GM18517 (cell line): Measurements from ENCODE around the gene TADA2A.
A peak's percentile ranks its signal among the peaks of the same experiment; 100 is the strongest.

Experiments
- ATAC-seq: cut with Tn5 transposase; IDR thresholded peaks from one replicate; pipeline ENCODE4 v1.9.1; 2021; ENCODE audit warnings: mild to moderate bottlenecking, moderate library complexity; ENCODE audit not compliant: unreplicated experiment

TADA2A gene

DNA sequence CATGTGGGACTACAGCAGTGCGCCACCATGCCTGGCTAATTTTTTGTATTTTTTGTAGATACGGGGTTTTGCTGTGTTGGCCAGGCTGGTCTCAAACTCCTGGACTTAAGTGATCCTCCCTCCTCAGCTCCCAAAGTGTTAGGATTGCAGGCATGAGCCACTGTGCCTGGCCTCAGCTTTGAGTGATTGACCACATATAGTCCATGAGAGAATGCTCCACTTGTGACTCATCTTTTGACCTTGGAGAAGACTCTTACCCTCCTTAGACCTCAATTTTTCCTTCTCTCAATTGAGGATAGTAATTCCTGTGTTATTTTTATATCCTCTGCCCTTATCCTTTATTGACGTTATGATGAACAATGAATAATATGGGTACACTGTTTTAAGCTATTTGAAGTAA, 52.1 kb downstream of the TADA2A start:
- ATAC-seq = no peak

DNA sequence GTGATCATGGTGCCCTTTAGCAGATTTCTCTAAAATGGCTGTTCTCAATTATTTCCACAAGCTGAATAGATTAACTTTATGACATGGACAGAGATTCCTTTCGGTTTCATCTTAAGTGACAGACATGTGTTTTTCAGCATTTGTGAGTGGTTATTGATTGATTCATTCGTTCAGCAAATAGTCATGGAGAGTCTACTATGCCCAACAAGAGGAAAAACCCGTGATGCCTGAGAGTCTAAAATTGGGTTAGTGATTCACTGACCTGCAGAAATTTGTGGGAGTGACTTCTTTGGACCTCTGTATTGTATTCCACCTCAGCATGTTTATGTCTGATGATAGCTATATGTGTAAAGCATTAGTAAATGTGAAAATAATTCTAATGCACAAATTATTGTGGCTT, 55.0 kb downstream of the TADA2A start:
- no peak for ATAC-seq

DNA sequence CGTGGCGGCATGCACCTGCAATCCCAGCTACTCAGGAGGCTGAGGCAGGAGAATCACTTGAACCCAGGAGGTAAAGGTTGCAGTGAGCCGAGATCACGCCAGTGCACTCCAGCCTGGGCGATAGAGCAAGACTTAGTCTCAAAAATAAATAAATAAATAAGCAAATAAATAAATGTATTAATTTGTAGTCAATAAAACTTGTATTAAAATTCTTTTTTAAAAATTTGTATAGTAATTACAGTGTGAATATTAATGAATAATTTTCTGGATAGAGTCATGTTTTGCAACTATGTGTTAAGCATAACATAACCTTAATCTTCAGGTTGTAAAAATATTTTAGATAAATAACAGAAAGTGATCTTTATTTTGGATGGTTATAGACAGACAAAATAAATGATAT, 55.8 kb downstream of the TADA2A start:
- no peak for ATAC-seq

DNA sequence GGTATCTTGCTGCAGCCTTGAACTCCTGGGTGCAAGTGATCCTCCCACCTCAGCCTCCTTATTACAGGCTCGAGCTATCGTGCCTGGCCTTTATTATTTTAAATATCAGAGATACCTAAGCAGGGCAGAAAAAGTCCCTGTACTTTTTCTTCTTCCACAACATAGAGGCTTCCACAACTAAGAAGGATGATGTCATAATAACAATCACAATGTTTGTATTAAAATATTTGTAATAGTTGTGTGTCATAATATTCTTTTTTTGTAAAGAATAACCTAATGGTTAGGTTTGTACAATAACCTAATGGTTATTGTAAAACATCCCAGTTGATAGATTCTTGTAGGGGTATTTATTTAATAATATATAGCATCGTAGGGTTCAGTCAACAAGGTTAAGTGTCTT, 56.4 kb downstream of the TADA2A start:
- no peak for ATAC-seq

DNA sequence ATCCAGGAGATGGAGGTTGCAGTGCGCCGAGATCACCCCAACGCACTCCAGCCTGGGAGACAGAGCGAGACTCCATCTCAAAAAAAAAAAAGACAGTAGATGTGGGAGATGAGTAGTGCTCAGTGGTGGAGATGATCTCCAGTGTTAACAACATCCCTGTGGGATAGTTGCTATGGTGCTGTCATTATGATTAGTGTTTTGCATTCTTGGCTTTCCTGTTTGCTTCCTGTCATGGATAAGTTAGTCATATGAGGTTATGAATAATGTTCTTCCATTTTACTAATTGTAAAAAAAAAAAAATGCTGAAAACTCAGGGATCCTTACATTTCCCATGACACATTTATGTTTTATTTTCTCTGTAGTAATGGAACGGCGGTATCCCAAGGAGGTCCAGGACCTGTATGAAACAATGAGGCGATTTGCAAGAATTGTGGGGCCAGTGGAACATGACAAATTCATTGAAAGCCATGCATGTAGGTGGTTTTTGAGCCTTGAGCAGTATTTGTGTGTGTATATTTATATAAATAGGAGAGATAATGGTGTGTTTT, 58.5 kb downstream of the TADA2A start:
- ATAC-seq = no peak

DNA sequence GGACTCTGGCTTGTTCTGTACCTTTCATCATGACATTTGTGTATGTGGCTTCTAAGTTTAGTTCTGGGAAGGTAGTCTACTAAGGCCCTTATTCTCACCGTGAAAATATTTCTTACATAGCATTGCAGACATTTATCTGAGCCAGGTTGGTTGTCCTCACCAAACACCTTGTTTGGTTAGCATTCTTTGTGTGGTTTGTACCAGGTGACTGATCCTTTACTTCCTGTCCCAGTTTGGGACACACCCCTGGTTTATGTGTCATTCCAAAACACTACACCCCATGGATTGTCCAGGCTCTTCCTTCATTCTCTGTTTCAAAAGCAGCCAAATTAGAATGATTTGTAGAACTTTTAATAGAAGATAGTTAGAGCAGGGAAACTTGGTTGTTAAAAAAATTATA, 59.8 kb downstream of the TADA2A start:
- no peak for ATAC-seq

DNA sequence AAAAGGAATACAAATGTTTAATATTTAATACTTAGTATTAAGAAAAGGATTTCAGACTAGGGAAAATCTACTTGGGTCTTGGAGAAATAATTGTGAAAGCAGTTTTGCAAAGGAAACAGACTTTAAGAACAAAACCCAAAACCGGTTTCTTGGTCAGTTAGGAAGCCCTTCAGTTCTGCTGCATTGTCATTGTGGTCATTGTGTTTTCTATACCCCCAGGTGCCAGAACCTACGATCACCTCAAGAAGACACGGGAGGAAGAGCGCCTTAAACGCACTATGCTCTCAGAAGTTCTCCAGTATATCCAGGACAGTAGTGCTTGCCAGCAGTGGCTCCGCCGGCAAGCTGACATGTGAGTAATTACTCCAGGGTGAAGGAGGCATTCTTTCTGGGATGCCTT, 63.5 kb downstream of the TADA2A start:
- no peak for ATAC-seq

DNA sequence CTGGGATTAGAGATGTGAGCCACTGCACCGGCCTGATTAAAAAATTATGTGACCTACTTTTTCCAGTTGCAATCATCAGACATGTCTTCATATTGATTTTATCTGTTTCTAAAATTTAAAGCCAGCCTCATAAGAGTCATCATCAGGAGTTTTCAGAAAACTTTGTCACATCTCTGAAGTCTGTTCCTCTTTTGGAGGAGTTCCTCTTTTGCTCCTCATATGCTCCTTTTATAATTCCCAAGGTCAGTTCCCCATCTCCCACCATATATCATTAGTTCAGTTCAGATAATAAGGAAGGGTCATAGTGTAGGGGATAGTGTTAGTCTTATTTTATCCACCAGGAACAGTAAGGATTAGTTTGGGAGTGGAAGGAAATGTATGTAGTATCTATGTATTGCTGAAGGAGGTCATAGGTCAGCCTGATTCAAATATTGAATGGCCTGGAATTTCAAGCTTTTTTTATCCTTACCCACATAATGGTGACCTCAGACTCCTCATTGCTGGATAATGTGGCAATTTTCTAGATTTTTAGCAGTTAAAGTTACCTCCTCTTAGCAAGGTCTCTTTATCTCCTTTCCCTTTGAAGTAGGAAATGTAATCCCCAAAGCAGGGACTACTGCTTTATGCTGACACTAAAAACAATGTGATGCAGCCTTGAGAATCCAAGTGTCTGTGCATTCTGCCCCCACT, 69.2 kb downstream of the TADA2A start:
- no peak for ATAC-seq

DNA sequence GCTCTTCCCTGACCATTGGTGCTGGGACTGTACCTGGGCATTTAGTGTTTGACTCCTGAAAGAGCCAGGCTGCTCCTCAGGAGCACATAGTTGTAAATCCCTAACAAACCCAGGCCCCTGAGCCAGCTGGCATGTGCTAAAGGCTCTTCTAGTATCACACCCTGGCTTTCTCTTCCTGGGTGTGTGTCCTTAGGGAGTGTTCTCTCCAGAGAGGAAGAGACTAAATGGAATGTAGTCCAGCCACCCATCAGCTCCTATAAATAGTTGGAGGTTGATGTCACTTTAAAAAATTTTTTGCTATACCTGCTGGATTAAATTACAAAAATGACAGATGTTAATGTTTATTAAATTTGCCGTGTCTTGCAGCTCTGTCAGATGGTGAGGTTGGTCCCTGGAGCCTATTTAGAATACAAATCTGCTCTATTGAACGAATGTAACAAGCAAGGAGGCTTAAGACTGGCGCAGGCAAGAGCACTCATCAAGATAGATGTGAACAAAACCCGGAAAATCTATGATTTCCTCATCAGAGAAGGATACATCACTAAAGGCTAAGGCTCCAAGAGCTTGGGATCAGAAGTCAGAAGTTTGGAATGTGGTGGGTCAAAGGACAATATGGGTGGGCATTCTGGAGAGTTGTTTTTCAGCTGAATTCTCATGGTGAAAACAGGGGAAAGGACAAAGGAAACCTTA, 69.9 kb downstream of the TADA2A start:
- ATAC-seq = no peak

DNA sequence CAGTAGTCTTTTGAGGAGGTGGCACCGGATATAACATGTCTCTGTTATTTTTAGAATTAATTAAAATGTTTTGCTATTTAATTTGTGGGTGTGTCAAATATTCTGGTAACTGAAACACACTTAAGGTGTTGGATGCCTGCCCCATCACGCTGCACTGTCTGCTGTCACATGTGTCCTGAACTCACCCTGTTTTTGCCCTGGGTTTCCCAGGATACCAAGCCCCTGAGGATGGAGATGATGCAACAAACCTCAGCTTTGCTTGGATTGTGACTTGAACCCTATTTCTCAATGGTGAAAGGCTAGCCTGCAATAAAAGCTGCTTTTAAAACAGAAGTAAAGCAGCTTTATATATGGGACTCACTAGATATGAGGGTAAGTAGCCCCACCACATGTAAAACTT, 71.5 kb downstream of the TADA2A start:
- no peak for ATAC-seq

DNA sequence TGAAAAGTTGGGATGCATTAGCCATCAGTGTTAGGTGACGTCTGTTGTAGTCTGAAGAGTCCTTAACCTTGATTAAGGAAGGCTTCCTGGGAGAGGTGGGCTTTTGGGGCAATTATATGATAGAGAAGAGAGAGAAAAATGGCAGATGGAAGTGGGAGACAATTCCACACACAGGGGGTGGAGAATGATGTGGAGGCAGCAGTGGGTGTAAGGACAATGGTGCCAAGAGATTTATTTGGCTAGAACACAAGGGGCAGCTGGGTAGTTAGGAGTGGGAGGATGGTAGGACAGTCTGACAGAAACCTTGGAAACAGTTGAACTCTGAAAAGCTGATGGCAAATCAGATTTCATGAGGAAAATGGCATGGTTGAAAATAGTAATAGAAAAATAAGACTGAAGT, 72.3 kb downstream of the TADA2A start:
- no peak for ATAC-seq

DNA sequence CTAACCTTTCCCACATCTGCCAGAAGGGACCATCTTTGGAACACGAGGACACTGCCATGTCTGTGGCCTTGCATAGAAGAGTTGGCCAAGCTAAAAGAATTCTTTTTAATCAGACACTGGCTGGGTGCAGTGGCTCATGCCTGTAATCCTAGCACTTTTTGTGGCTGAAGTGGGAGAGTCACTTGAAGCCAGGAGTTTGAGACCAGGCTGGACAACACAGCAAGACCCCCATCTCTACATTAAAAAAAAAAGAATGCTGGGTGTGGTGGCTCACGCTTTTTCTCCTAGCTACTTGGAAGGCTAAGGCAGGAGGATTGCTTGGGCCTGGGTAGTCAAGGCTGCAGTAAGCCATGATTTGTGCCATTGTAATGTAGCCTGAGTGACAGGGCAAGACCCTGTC, 73.7 kb downstream of the TADA2A start:
- no peak for ATAC-seq

DNA sequence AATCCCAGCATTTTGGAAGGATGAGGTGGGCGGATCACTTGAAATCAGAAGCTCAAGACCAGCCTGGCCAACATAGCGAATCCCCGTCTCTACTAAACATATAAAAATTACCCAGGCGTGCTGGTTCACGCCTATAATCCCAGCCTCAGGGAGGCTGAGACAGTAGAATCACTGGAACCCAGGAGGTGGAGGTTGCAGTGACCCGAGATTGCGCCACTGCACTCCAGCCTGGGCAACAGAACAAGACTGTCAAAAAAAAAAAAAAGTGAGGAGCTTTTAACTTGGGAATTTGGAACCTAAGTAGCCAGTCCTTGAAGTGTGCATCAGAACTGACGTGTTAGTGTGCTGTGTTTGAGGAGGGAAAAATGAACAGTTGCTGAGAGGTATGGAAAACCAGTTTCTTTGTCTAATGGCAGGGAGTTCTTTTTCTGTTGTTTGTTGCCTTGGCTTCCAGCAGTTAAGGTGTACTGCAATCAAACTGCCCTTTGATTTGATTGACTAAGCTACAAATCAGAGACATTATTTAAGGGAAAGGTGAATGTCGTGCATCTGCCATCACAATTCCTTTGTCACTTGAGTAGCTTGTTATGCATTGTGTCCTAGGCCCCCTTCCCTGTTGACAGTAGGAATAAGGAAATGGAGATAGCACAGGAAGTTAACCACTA, 74.4 kb downstream of the TADA2A start:
- ATAC-seq = no peak

DNA sequence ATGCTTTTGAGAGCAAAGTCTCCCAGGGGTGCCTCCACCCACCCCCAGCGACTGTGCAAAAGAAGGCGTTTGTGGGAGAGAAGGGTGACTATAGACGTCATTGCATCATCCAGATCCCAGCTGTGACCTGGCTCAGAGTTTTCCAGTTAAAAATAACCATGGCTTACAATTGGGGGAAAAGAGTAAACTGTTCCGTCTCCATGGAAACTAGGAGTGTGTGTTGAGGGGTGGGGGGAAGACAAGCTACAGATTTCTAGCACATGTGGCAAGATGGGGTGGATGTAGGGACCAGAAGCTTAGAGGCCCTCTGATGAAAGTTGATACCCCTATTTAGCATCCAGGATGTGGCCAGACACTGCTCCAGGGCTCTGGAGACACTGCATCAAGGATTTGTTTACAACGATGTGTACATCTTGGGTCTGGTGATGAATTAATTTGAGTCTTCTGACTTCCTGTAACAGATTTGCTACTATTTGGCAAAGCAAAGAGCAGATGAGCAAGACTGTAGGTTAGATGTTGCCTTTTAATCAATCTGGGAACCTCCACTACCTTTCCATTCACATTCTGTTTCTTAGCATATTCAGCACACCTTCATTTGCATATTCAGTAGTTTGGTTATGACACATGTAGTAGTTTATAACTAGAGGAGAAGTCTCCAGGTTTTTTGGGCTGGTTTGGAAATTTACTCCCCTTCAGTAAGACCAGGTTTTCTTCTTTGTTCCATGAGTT, 76.8 kb downstream of the TADA2A start:
- ATAC-seq = no peak

DNA sequence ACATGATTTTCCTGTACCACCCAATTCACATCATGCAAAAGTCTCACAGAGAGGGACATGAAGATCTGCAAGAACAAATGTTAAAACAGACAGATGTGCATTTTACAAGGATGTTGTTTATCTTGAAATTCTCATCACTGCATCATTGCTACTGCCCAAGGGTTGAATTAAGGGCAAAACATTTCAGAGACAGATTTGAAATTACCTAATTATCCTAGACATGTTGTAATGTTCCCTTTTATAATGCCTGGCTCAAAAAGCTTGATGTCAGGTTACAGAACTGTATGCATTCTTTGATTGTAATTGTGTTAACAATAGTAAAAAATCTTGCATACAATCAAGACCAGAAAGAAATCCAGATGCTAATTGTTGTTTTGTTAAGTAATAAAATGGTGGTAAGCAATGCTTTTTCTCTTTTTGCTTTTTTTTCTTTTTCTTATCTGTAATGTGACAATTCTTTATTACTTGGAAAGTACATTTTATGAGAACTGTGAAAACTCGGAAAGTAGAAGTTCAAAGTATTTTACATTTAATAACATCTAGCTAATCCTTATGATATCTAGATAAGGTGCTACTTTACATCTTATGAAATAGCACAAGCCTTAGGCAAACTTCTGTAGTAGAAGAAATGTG, 79.4 kb downstream of the TADA2A start:
- no peak for ATAC-seq

DNA sequence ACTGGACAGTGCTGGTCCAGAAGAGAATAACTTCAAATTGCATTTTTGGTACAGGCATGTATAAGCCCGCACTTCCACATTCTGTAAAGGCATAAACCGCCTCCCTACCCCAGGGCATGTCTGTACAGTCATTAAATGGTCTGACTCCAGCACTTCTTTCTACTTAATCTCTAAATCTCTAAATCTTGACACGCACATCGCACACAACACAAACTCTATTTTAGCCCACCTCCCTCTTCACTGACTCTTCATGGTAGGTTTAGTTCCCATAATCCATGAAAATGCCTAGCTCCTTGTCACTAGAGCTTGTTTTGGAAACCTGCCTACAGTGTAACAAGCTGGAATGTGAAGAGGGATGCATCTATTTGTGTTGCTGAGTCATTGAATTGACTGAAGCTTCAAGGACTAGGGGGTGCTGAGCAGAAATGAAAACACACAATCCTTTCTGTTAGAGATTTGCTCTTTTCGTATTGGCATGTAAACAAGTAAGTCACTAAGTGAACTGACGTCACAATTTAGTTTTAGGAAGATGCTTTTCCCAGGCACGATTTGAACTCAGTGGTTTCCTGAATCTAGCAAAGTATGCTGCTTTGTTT, 81.4 kb downstream of the TADA2A start:
- ATAC-seq = no peak

DNA sequence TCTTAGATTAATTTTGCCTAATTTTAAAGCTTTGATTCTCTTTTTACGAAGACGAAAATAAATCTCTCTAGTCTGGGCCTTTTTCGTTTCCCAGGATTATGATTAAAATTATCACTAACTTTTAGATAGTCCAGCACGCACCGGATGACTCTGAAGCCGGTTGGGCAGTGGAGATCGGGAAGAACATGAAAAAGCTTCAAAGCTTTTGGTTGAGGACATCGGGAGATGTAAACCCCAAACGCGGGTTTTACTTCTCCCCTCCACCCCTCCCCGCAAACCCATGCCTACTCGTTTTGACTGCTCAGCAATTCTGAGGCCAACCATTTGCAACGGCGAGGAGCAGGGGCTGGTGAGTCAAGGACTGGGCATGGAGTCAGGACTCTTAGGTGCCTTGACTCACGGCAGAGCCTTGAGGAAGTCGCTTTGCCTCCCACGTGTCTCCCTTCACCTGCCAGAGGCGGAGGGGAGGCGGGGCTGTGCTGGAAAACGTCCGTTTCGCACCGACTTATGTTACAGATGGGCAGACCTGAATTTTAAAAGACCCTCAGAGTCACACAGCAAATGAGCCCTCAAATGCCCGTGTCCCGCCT, 82.0 kb downstream of the TADA2A start:
- ATAC-seq = no peak

DNA sequence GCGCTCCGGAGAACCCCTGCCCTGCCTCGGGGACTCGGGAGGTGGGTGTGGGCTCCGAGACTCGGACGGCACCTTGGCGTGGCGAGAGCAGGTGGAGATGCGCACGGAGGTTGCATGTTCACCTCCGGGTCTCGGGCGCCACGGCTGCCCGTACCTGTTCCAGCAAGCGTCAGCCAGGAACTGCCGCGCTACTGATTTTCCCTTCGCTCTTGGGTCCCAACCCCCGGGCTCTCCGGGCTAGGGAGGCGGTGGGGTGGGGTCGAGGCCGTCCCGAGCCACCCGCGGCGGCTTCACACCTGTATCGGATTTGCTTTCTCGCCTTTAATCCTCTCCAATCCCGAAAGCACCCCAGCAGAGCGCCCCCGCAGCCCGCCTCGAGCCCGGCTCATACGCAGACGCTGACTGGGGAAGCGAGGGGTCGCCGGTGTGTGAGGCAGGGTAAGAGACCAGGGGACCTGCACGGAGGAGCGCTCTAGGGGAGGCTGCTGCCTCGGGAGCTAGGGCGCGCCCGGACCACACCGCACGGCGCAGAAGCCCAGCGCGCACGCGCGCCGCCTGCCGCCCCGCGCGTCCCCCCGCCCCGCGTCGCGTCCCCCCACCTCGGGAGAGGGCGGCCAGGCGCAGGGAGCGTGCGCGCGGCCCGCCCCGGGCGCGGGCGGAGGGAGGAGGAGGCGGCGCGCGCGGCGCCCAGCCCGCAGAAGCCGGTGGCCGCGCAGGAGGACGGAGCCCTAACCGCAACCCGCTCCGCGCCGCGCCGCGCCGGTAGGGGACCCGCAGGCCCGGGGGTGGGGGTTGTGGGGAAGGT, 82.7 kb downstream of the TADA2A start, which contains the start of gene DUSP14:
Gene DUSP14, plus strand, starts transcription at position 695 of the 805 bp plus-strand sequence. CDS start 22,382 bp downstream, outside the sequence.
- ATAC-seq = peak; percentile 57

DNA sequence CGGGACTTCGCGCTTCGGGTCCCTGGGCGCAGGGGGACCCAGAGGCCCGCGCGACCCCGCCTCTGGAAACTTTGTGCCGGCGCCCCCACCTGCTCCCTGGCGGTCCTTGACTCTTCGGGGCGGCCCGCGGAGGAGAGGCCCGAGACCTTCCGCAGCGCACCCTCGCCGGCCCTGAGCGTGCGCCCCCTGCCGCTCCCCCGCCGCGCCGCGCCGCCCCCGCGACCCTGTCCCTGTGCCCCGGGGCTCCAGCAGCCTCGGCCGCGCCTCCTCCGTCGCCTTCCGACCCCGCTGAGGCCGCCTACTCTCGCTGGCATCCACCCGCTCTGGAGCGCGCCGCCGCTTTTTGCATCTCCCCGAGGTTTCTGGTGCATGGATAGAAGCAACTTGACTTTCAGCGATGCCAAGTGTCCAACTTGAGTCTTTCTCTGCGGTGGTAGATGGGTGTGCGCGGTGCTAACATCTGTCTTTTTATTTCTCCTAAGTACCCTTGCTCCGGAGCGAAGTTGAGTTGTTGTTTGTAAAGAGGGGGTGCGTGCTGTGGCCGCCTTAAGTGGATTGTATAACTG, 83.4 kb downstream of the TADA2A start:
- peak; percentile 50 for ATAC-seq
